Measurements from ENCODE around the gene LRRC55. TPM values are rescaled to one million over a fixed set of nuclear protein-coding genes. Genes with fewer than 3 reads are reported as not detected.

Gene LRRC55
- total RNA-seq, 4 donors from 2014 or later: 0.11 to 0.29 TPM; not detected in 2

- intact Hi-C loops (cut with DNase I): no loop called here
- Histone ChIP-seq H3K9me3 (no peaks in the 10 kb centered on the region), H3K27ac (no peak overlapping the region), H3K27me3 (no peaks in the 10 kb centered on the region), H3K36me3 (no peaks in the 10 kb centered on the region), H3K4me3 (replicated peaks in 1 of 3) (no peak overlapping the region), H3K4me1 (peaks cover 0 to 11% of the 10 kb centered on the region in 2 donors)
- DNase-seq: no peak
- WGBS, 2 donors: 68 to 74% methylated on average over 7 of the region's 7 CpGs
- TF ChIP-seq, protein P1, sequence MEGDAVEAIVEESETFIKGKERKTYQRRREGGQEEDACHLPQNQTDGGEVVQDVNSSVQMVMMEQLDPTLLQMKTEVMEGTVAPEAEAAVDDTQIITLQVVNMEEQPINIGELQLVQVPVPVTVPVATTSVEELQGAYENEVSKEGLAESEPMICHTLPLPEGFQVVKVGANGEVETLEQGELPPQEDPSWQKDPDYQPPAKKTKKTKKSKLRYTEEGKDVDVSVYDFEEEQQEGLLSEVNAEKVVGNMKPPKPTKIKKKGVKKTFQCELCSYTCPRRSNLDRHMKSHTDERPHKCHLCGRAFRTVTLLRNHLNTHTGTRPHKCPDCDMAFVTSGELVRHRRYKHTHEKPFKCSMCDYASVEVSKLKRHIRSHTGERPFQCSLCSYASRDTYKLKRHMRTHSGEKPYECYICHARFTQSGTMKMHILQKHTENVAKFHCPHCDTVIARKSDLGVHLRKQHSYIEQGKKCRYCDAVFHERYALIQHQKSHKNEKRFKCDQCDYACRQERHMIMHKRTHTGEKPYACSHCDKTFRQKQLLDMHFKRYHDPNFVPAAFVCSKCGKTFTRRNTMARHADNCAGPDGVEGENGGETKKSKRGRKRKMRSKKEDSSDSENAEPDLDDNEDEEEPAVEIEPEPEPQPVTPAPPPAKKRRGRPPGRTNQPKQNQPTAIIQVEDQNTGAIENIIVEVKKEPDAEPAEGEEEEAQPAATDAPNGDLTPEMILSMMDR (IDR thresholded peaks at IDR 0.05): no peak
- no peak for TF ChIP-seq POLR2A (IDR thresholded peaks at IDR 0.05)
These were observed 22.2 kb downstream of the LRRC55 start for GRCh38 chr11:57203882-57204480.

GRCh38 chr11:57205041-57205641, 23.4 kb downstream of the LRRC55 start:
- Histone ChIP-seq H3K4me1 (peaks cover 0 to 11% of the 10 kb centered on the region in 2 donors), H3K9me3 (no peaks in the 10 kb centered on the region), H3K36me3 (no peaks in the 10 kb centered on the region), H3K4me3 (replicated peaks in 1 of 3) (no peak overlapping the region), H3K27me3 (no peaks in the 10 kb centered on the region), H3K27ac (no peak overlapping the region)
- DNase-seq: no peak
- intact Hi-C loops (cut with DNase I): no loop called here
- TF ChIP-seq POLR2A (IDR thresholded peaks at IDR 0.05): no peak
- WGBS, 2 donors: 15 to 24% methylated on average over 3 of the region's 3 CpGs

GRCh38 chr11:57207168-57207567, 25.4 kb downstream of the LRRC55 start:
- H3K4me3 ChIP-seq (replicated peaks in 1 of 3): no peak overlapping the region
- intact Hi-C loops (cut with DNase I): no loop called here
- peaks cover 0 to 11% of the 10 kb centered on the region in 2 donors for H3K4me1 ChIP-seq
- no peaks in the 10 kb centered on the region for H3K36me3 ChIP-seq
- H3K27ac ChIP-seq: no peak overlapping the region
- H3K9me3 ChIP-seq: no peaks in the 10 kb centered on the region
- H3K27me3 ChIP-seq: no peaks in the 10 kb centered on the region
- TF ChIP-seq, protein P1 (IDR thresholded peaks at IDR 0.05): no peak
- no peak for TF ChIP-seq POLR2A (IDR thresholded peaks at IDR 0.05)
- no peak for DNase-seq
- WGBS, 2 donors: 82 to 85% methylated on average over 6 of the region's 6 CpGs

- no peak for DNase-seq
- Histone ChIP-seq H3K27me3 (no peaks in the 10 kb centered on the region), H3K36me3 (no peaks in the 10 kb centered on the region), H3K9me3 (no peaks in the 10 kb centered on the region), H3K4me1 (peaks cover 4 to 8% of the 10 kb centered on the region in 2 donors), H3K27ac (no peak overlapping the region), H3K4me3 (replicated peaks in 1 of 3) (no peak overlapping the region)
- intact Hi-C loops (cut with DNase I): no loop called here
- TF ChIP-seq, protein P1 (IDR thresholded peaks at IDR 0.05): no peak
- TF ChIP-seq POLR2A (IDR thresholded peaks at IDR 0.05): no peak
- 34 to 67% methylated on average over 6 to 7 of the region's 7 CpGs for WGBS, 2 donors
These were observed 29.0 kb downstream of the LRRC55 start for GRCh38 chr11:57210781-57211180.

DNA sequence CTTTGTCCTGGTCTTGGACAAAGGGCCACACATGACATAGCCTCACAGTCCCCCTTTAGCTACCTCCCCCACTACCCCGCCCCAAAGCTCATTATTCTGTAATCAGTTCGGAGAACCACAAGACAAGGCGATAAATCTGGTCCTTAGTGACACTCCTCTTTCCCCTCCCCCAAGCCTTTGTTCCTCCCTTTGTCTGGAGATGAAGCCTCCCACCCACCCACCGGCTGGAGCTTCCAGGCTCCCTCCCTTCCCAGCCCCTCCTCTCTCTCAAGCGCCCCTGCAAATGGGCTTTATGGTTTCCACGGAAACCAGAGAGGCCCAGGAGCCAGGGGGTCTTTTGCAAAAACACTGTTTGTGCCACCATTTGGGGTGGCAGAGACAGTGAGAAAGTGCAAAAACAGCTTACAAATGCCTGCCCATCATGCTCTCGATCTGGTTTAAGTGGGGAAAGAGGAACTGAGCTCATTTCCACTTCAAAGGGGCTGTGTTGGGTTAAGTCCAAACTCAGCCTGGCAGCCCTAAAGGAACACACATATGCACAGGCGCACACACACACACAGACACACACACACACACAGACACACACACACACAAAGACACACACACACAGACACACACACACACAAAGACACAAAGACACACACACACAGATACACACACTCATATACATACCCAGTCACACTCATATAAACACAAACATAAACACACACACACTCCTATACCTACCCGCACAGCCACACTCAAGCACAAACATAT, 31.8 kb downstream of the LRRC55 start:
- intact Hi-C loops (cut with DNase I): no loop called here

More for the DNA sequence above, 31.8 kb downstream of the LRRC55 start:
- Histone ChIP-seq H3K4me3 (replicated peaks in 1 of 3) (no peak overlapping the region), H3K27ac (peak overlapping the region in 1 of 3 donors; percentile 23), H3K27me3 (no peaks in the 10 kb centered on the region), H3K9me3 (no peaks in the 10 kb centered on the region), H3K36me3 (no peaks in the 10 kb centered on the region), H3K4me1 (peaks cover 4 to 8% of the 10 kb centered on the region in 2 donors)
- WGBS, 2 donors: 30 to 38% methylated on average over 9 of the region's 9 CpGs
- DNase-seq: peak in 1 of 2 donors; percentile 13
- no peak for TF ChIP-seq POLR2A (IDR thresholded peaks at IDR 0.05)
- TF ChIP-seq, protein P1 (IDR thresholded peaks at IDR 0.05): no peak

Data from thyroid gland (tissue), 4 donors.